GM12874 (cell line): ENCODE measurements around the gene ANKRD60.

Source experiments
- CTCF ChIP-seq: IDR thresholded peaks from 2 replicates; pipeline ENCODE4 v1.5.1; 2011; ENCODE audit warnings: low read depth, mild to moderate bottlenecking, control low read depth, low read length, moderate library complexity; ENCODE audit not compliant: insufficient read depth

ANKRD60 gene

GRCh38 chr20:58268421-58268821 lies 40.0 kb upstream of the ANKRD60 start:
- no peak for TF ChIP-seq CTCF

GRCh38 chr20:58267389-58268215 lies 39.1 kb upstream of the ANKRD60 start:
- no peak for TF ChIP-seq CTCF

- TF ChIP-seq CTCF: no peak
These were observed 35.8 kb upstream of the ANKRD60 start for GRCh38 chr20:58264271-58264670.

- TF ChIP-seq CTCF: no peak
These were observed 33.2 kb upstream of the ANKRD60 start for GRCh38 chr20:58261660-58262059.

GRCh38 chr20:58260006-58260405 lies 31.6 kb upstream of the ANKRD60 start:
- TF ChIP-seq CTCF: no peak

- TF ChIP-seq CTCF: no peak
These were observed 28.4 kb upstream of the ANKRD60 start for GRCh38 chr20:58256842-58257241.

- no peak for TF ChIP-seq CTCF
These were observed 27.9 kb upstream of the ANKRD60 start for GRCh38 chr20:58256307-58256706.
